CD4-positive, alpha-beta T cell treated with Interleukin-17A for 1 hour (primary cell): ENCODE data around the gene SNTG2.
"Not testable (repeated sequence)": the region's sequence is repeated elsewhere in the genome, so short reads cannot be mapped to it uniquely, and the experiment has no call there.

Experiments used
- DNase-seq: peaks from one replicate; pipeline ENCODE4 v3.0.0-alpha.2; 2020

Gene SNTG2

GRCh38 chr2:1394709-1395408 is 444.2 kb downstream of the SNTG2 start:
- no peak for DNase-seq

GRCh38 chr2:1397350-1397749 is 446.7 kb downstream of the SNTG2 start:
- no peak for DNase-seq

- no peak for DNase-seq
Observed at GRCh38 chr2:1398191-1398590, 447.5 kb downstream of the SNTG2 start.

- DNase-seq, result no peak
Observed at GRCh38 chr2:1400943-1401735, 450.5 kb downstream of the SNTG2 start.

- DNase-seq, result no peak
Observed at GRCh38 chr2:1402064-1402463, 451.4 kb downstream of the SNTG2 start.

- DNase-seq, result no peak
Observed at GRCh38 chr2:1403565-1403964, 452.9 kb downstream of the SNTG2 start.

GRCh38 chr2:1405124-1405523 is 454.5 kb downstream of the SNTG2 start:
- no peak for DNase-seq

- DNase-seq, result no peak
Observed at GRCh38 chr2:1405967-1406366, 455.3 kb downstream of the SNTG2 start.

GRCh38 chr2:1406434-1406833 is 455.8 kb downstream of the SNTG2 start:
- DNase-seq, result no peak

GRCh38 chr2:1407950-1408675 is 457.5 kb downstream of the SNTG2 start:
- no peak for DNase-seq

GRCh38 chr2:1413156-1413710 is 462.6 kb downstream of the SNTG2 start, which contains the start of gene TPO:
Gene TPO, plus strand, starts transcription at chr2:1413463. Its CDS starts 946 bp downstream, at chr2:1414409.
- DNase-seq, result no peak

GRCh38 chr2:1414121-1414520 is 463.5 kb downstream of the SNTG2 start:
- DNase-seq, result no peak

- DNase-seq, result not testable (repeated sequence)
Observed at GRCh38 chr2:1414901-1415300, 464.3 kb downstream of the SNTG2 start.

- no peak for DNase-seq
Observed at GRCh38 chr2:1415501-1415900, 464.9 kb downstream of the SNTG2 start.
